IMR-90 (cell line): ENCODE results near the gene VPS26C.

Experiments used
- CTCF ChIP-seq: conservative IDR thresholded peaks from 2 replicates; pipeline ENCODE4 v1.5.1; 2012; ENCODE audit warnings: mild to moderate bottlenecking, low read depth, low read length, improper control_type of control experiment
- FOS ChIP-seq: fragments of 150-350 bp; IDR thresholded peaks from 2 replicates; pipeline ENCODE4 v1.6.1; 2016; ENCODE audit warnings: low read depth, low read length
- MAFK ChIP-seq: IDR thresholded peaks from 2 replicates; pipeline ENCODE4 v1.6.1; 2012; ENCODE audit warnings: low read depth, low read length, improper control_type of control experiment
- POLR2A ChIP-seq: IDR thresholded peaks from 2 replicates; pipeline ENCODE4 v1.6.1; 2012; ENCODE audit warnings: mild to moderate bottlenecking, low read depth, low read length
- RCOR1 ChIP-seq: IDR thresholded peaks from 2 replicates; pipeline ENCODE4 v1.6.1; 2012; ENCODE audit warnings: mild to moderate bottlenecking, low read length, improper control_type of control experiment; ENCODE audit not compliant: insufficient replicate concordance

GRCh38 chr21:37263827-37264600 lies 3.1 kb downstream of the VPS26C start:
- no peak for TF ChIP-seq CTCF
- TF ChIP-seq POLR2A = no peak
- TF ChIP-seq FOS = no peak
- no peak for TF ChIP-seq RCOR1
- no peak for TF ChIP-seq MAFK
